Liver (tissue), 3 donors: ENCODE data around the gene INPP5A.

Experiments
- ATF3 ChIP-seq: IDR thresholded peaks from 2 replicates; pipeline ENCODE4 v1.6.1; 2016; ENCODE audit warnings: antibody characterized with exemption
- CTCF ChIP-seq: fragments of 150-350 bp; IDR thresholded peaks from 2 replicates; pipeline ENCODE4 v1.5.1; 2017; ENCODE audit warnings: improper control_type of control experiment, low read depth, low read length; ENCODE audit not compliant: missing input control
- RAD21 ChIP-seq, 2 donors: IDR thresholded peaks; 2 replicates each; pipeline ENCODE4 v1.6.1; 2016; ENCODE audit warnings: antibody characterized with exemption in 2 of 2, mild to moderate bottlenecking in 2 of 2
- SP1 ChIP-seq: IDR thresholded peaks from 2 replicates; pipeline ENCODE4 v1.6.1; 2018; ENCODE audit warnings: antibody characterized with exemption, mild to moderate bottlenecking
- TAF1 ChIP-seq: conservative IDR thresholded peaks from 2 replicates; pipeline ENCODE4 v1.6.1; 2016; ENCODE audit warnings: antibody characterized with exemption, mild to moderate bottlenecking
- donor health status: healthy.
- donor health status: healthy.

- TF ChIP-seq CTCF (no peak), RAD21 (IDR thresholded peaks at IDR 0.05) (no peak), TAF1 (no peak), SP1 (no peak), ATF3 (no peak)
Observed at GRCh38 chr10:132548106-132548823, 10.7 kb downstream of the INPP5A start.
